GM19324 (cell line): ENCODE results near the gene GCG.

Experiments
- ATAC-seq: cut with Tn5 transposase; IDR thresholded peaks from one replicate; pipeline ENCODE4 v1.9.1; 2021; ENCODE audit warnings: mild to moderate bottlenecking, moderate library complexity; ENCODE audit not compliant: unreplicated experiment, low FRiP score

Gene GCG

GRCh38 chr2:162152147-162152546, at the start of gene GCG:
TSS of gene GCG (minus strand) at chr2:162152247. CDS start at chr2:162149178, 3,069 bp downstream.
- no peak for ATAC-seq

GRCh38 chr2:162200636-162201035, 48.6 kb upstream of the GCG start:
- no peak for ATAC-seq

DNA sequence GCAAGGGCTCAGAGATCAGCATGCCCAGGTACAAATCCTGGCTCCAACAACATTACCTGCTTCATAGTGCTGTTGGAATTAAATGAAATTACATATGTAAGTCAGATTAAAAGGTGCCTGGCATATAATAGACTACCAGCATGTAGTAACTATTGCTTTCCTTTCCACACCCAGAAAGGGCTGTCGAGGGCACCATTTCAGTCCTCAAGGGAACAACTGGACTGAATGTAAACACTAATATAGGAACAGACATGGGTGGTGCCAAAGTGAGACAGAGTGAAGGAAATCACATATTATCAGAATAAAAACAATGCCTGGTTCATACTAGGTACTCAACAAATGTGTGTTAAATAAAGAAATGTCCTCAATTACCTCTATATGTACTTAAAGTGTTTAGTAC, 47.9 kb upstream of the GCG start:
- no peak for ATAC-seq

DNA sequence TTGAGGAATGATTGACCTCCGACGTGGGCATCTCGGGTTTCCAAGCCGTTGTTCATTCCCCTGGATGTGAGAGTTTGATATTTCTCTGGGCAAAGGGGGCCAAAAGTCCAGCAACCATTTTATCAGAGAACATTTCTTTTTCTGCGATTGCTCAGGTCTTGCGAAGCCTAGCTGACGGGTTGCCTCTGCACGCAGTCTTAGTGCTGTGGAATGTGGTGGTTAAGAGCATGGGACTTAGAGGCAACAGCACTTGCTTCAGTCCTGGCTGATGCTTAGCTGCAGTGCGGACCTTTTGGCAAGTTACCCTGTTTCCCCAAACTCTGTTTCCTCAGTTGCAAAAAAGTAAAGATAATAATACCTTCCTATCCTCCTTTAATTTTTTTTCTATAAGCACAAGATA, 46.2 kb upstream of the GCG start:
- no peak for ATAC-seq

DNA sequence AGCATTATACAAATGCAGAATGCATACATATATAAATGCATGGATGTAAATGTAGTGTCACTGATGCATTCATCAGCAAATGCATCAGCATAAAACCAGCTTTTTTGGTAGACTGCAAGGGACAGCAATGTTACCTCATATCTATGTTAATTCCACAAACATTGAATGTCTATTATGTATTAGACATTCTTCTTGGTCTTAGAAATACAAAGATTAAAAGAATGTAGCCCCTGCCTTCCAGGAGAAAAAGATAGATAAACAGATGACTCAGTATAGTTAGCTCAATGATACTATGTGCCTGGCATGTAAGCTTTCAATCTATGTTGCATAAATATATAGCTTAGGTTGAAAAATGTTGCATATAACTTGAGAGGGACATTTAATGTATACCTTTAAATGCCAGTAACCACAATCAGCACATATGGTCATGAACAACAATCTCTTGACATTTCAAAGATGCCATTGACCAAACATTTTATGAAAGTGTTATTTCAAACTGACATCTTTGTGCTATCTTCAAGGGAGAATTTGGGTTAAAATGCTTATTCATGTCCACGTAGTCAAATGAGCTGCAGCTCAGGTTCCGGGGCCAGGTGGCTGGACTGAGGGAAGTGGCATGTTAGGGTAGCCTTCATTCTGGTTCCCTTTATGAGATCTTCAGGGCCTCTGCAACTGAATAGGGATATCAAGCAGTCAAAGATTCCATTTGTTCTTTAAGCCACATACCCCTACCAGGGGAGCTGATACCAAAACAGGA, 45.2 kb upstream of the GCG start:
- no peak for ATAC-seq

- ATAC-seq = no peak
Observed at GRCh38 chr2:162196638-162197037, 44.6 kb upstream of the GCG start.

DNA sequence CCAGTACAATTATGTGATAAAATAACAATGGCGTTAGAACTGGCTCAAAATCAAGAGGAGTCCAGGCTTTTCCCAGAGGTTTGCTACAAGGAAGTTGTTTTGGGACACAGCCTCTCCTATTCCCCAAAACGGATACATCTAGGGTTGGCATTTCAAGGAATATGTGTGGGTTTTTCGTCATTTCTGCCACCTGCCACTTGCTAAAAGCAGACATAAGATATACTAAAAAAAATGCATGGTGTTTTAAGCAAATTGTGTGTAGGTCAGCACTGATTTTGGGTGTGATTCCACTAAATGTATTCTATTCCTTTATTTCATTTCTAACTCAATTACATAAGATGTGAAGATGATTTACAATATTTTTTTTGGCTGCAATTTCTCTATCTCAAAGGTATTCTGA, 36.4 kb upstream of the GCG start:
- ATAC-seq = no peak

GRCh38 chr2:162185541-162186232, 33.6 kb upstream of the GCG start:
- no peak for ATAC-seq

- ATAC-seq = no peak
Observed at GRCh38 chr2:162184821-162185450, 32.9 kb upstream of the GCG start.

- no peak for ATAC-seq
Observed at GRCh38 chr2:162184359-162184758, 32.3 kb upstream of the GCG start.

DNA sequence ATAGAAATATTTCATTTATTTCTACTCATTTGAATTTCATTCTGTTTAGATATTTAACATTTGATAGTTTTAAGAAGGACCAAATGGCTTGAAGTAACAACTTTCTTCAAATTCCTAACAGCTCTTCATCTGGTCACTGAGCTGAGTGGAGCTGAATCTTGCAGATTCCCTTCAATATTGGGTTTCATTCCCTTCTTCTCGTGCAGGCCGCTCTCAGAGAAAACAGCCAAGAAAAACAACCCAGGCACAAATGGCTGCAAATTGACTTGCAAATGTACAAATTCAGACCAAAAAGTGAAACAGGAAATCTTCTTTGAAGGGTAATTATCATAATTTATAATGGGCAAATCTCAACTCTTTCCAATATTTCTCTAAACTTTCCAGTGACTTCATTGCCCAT, 30.3 kb upstream of the GCG start:
- ATAC-seq = no peak

DNA sequence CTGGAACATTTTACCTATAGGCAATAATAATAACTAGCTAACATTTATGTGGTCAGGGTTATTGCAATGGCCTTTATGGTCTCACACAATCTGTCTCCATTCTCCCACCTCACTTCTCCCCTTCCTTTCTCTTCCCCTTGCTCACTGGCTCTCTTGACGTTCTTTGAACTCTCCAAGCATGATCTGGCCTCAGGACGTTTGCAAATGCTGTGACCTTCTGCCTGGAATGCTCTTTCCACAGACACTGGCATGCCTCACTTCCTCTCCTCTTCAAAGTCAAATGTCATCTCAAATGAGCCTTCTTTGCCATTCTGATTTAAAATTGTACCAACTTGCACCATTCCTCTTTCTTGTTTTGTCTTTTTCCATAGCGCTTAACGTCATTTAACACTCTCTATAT, 25.3 kb upstream of the GCG start:
- no peak for ATAC-seq

GRCh38 chr2:162175714-162176113, 23.7 kb upstream of the GCG start:
- ATAC-seq = no peak

DNA sequence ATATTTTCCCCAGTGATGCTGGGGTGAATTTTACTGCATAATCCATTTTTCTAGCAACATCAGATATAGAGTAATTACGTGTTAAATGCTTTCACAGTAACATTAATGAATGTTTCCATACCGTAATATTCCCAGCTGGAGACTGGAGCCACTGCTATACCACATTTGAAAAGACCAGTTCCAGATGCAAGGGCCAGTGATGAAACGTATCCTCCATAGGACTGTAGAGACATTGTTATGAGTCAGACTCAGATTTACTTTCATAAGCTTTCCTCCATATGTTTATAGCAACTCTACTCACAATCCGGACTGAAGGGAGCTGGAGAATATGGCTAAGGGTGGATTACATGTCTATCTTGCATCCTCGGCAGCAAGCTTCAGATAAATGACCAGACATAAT, 22.7 kb upstream of the GCG start:
- no peak for ATAC-seq

GRCh38 chr2:162172802-162173370, 20.8 kb upstream of the GCG start:
- ATAC-seq = no peak

DNA sequence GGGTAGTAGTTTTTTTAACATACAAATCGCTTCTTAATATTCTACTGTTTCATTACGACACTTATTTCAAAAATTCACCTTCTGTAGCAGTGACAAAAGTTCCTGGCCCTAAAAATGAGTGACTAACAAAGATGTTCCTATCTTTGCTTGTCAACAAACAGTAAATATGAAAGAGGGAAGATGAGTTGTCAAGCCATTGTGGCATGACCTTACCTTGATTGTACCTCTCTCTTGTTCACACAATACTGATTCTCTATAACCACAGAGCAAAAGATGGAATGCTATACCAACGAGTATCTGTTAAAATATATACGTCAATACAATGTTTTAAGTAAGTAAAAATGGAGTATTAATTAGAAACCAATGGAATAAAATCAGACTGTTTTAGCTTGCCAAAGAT, 14.7 kb upstream of the GCG start:
- ATAC-seq = no peak

DNA sequence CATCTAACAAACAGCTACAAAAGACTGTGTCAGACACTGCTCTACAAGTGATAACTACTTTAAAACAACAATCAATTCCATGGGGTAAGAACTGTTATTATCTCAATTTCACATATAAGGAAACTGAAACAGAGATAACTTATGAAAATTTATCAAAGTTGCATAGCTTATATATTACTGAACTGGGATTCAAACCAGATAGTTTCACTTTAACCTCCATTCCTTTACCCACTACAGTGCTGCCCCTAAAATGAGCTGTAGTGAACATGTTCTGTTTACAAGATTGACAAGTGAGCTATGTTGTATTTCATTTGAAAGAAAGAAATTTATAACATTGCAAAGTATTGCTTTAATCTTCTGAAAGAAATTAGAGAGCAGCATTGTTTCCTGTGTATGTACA, 14.1 kb upstream of the GCG start:
- ATAC-seq = no peak

DNA sequence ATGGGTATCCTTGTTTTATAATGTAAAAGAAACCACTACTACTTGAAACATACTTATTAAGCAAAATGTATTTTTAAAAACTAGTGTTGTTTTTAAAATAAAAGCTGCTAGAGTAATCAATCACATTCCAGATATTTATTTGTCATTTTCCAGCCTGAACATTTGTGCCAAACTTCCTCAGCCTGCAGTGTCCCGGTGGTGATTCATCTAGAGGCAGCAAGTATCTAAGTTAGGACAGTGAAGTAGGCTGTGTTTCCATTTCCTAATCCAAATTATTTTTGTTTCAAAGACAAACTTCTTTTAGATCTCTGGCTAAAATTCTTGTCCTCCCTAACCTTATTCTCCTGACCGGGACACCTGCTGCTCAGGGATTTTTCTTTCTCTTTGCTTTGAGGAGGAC, 12.8 kb upstream of the GCG start:
- ATAC-seq = no peak

- ATAC-seq = no peak
Observed at GRCh38 chr2:162159446-162159845, 7.4 kb upstream of the GCG start.

DNA sequence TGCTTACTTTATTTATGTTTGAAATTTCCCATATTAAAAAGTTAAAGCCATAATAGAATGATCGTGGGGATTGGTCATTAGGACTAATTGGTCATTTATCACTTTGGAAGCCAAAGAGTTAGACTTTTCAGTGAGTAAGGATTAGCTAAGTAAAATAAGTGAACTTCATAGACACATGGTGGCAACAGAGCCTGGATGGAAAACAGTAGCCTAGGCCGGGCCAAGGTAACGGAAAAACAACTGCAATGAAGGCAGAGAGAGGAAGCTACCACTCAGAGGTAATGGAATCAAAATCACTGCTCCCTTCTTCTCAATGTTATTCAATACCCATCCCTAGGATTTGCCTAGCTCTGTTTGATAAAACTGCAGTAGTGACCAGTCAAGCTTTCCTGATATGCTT, 4.1 kb upstream of the GCG start:
- no peak for ATAC-seq

GRCh38 chr2:162155093-162155492, 3.0 kb upstream of the GCG start:
- no peak for ATAC-seq
